ENCODE measurements around the gene KNL1. TPM values are rescaled to one million over a fixed set of nuclear protein-coding genes. Genes with fewer than 3 reads are reported as not detected.

The KNL1 gene
- total RNA-seq, 1 experiment from 2014 or later: 40.3 TPM

DNA sequence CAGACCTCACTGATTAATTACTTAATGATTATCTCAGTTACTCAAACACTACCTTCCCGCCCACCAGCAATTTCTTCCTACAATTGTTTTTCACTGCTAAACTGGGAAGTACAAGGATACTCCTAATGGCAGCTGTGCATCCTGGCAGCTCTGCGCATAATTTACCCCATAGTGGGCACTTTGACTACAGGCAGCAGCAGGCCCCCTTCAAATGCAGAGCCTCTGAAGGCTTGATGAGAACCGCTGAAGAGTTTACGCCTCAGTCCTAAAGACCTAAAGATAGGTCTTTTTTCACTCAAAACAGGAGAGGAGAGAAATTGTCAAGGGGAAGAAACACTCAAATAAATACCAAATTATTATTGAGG, 39.9 kb upstream of the KNL1 start:
- Histone ChIP-seq H3K27ac (ENCODE audit: low read depth, low read length, poor library complexity, severe bottlenecking) (no peak overlapping the region), H3K27me3 (replicated peaks; ENCODE audit: insufficient read depth, low read depth, low read length, poor library complexity) (no peaks in the 10 kb centered on the region), H3K36me3 (ENCODE audit: insufficient read depth, low read length, poor library complexity, severe bottlenecking) (no peaks in the 10 kb centered on the region), H3K4me3 (ENCODE audit: low read depth, low read length, poor library complexity, severe bottlenecking) (no peak overlapping the region), H3K9me3 (ENCODE audit: low read depth, low read length, poor library complexity, severe bottlenecking) (no peaks in the 10 kb centered on the region), H3K4me1 (ENCODE audit: insufficient read depth, low read length, poor library complexity, severe bottlenecking) (peaks cover 7% of the 10 kb centered on the region)
- CTCF ChIA-PET: no interaction called here
- intact Hi-C loops (cut with micrococcal nuclease; ENCODE audit: unreplicated experiment): no loop called here
- BruUV-seq (replicated peaks): no TSS peak
- POLR2A ChIA-PET (ENCODE audit: low non-redundant PET): no interaction called here
- TF ChIP-seq, protein P1, sequence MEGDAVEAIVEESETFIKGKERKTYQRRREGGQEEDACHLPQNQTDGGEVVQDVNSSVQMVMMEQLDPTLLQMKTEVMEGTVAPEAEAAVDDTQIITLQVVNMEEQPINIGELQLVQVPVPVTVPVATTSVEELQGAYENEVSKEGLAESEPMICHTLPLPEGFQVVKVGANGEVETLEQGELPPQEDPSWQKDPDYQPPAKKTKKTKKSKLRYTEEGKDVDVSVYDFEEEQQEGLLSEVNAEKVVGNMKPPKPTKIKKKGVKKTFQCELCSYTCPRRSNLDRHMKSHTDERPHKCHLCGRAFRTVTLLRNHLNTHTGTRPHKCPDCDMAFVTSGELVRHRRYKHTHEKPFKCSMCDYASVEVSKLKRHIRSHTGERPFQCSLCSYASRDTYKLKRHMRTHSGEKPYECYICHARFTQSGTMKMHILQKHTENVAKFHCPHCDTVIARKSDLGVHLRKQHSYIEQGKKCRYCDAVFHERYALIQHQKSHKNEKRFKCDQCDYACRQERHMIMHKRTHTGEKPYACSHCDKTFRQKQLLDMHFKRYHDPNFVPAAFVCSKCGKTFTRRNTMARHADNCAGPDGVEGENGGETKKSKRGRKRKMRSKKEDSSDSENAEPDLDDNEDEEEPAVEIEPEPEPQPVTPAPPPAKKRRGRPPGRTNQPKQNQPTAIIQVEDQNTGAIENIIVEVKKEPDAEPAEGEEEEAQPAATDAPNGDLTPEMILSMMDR (conservative IDR thresholded peaks at IDR 0.05; ENCODE audit: low read depth, low read length): no peak
- TF ChIP-seq EZH2 (IDR thresholded peaks at IDR 0.05; ENCODE audit: borderline replicate concordance, low read depth, low read length, poor library complexity, severe bottlenecking): no peak
- peak; percentile 21 for DNase-seq (ENCODE audit: low spot score)

DNA sequence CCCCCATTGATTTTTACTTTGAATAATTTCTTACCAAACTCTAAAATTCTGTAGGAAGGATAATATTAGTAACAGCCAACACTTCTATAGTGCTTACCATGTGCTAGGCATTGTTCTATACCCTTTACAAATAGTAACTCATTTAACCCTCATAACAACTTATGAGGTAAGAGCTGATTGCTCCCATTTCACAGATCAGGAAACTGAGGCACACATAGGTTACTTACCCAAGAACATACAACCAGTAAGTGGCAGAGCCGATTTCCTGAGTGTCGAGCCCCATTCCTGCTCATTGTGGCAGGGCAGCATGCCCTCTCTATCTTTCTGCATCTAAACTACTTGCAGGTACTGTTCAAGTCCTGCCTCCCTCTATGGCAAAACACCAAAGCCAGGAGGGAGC, 38.2 kb upstream of the KNL1 start:
- Histone ChIP-seq H3K27me3 (replicated peaks; ENCODE audit: insufficient read depth, low read depth, low read length, poor library complexity) (no peaks in the 10 kb centered on the region), H3K9me3 (ENCODE audit: low read depth, low read length, poor library complexity, severe bottlenecking) (no peaks in the 10 kb centered on the region), H3K4me1 (ENCODE audit: insufficient read depth, low read length, poor library complexity, severe bottlenecking) (peaks cover 7% of the 10 kb centered on the region), H3K36me3 (ENCODE audit: insufficient read depth, low read length, poor library complexity, severe bottlenecking) (no peaks in the 10 kb centered on the region), H3K4me3 (ENCODE audit: low read depth, low read length, poor library complexity, severe bottlenecking) (no peak overlapping the region), H3K27ac (ENCODE audit: low read depth, low read length, poor library complexity, severe bottlenecking) (no peak overlapping the region)
- TF ChIP-seq, protein P1 (conservative IDR thresholded peaks at IDR 0.05; ENCODE audit: low read depth, low read length): no peak
- no peak for TF ChIP-seq EZH2 (IDR thresholded peaks at IDR 0.05; ENCODE audit: borderline replicate concordance, low read depth, low read length, poor library complexity, severe bottlenecking)
- ChIA-PET POLR2A (ENCODE audit: low non-redundant PET) (no interaction called here), CTCF (interaction anchor here (0.7 kb wide), 1 partner anchor 336 kb away, joined by 3 read pairs; no protein-coding TSS in a partner anchor)
- no peak for DNase-seq (ENCODE audit: low spot score)
- no TSS peak for BruUV-seq (replicated peaks)
- intact Hi-C loops (cut with micrococcal nuclease; ENCODE audit: unreplicated experiment): no loop called here

DNA sequence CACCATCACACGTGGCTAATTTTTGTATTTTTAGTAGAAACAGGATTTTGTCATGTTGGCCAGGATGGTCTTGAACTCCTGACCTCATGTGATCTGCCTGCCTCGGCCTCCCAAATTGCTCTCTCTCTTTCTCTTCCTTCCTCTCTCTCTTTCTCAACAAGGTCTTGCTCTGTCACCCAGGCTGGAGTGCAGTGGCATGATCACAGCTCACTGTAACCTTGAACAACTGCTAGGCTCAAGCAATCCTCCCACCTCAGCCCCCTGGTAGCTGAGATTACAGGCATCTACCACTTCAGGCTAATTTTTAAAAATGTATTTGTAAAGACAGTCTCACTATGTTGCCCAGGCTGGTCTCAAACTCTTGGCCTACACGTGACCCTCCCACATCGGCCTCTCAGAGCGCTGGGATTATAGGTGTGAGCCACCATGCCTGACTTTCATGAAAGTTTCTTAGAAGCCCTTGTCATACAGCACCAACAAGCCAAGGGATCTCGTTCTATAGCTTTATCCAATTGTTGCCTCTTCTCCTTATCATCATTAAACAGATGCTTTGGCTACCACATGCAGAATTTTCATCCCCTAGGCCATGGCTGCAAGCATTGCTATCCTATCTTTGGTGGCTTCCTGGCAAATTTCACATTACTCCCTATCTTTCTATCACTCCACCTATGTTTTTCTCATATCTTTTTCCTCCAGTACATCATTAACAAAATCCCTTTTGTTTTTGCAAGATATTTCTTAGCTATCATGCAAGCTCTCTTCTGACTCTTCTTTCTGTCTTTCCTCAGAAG, 34.9 kb upstream of the KNL1 start:
- H3K4me1 ChIP-seq (ENCODE audit: insufficient read depth, low read length, poor library complexity, severe bottlenecking): peaks cover 7% of the 10 kb centered on the region
- POLR2A ChIA-PET (ENCODE audit: low non-redundant PET): no interaction called here
- H3K27me3 ChIP-seq (replicated peaks; ENCODE audit: insufficient read depth, low read depth, low read length, poor library complexity): no peaks in the 10 kb centered on the region
- no peak for DNase-seq (ENCODE audit: low spot score)
- intact Hi-C loops (cut with micrococcal nuclease; ENCODE audit: unreplicated experiment): no loop called here
- no peak overlapping the region for H3K4me3 ChIP-seq (ENCODE audit: low read depth, low read length, poor library complexity, severe bottlenecking)
- H3K9me3 ChIP-seq (ENCODE audit: low read depth, low read length, poor library complexity, severe bottlenecking): no peaks in the 10 kb centered on the region
- no TSS peak for BruUV-seq (replicated peaks)
- H3K27ac ChIP-seq (ENCODE audit: low read depth, low read length, poor library complexity, severe bottlenecking): no peak overlapping the region
- H3K36me3 ChIP-seq (ENCODE audit: insufficient read depth, low read length, poor library complexity, severe bottlenecking): no peaks in the 10 kb centered on the region
- CTCF ChIA-PET: no interaction called here
- TF ChIP-seq EZH2 (IDR thresholded peaks at IDR 0.05; ENCODE audit: borderline replicate concordance, low read depth, low read length, poor library complexity, severe bottlenecking): no peak
- TF ChIP-seq, protein P1 (conservative IDR thresholded peaks at IDR 0.05; ENCODE audit: low read depth, low read length): no peak
